Heart left ventricle (tissue), 16 donors: Measurements from ENCODE around the gene MCF2L. TPM values are rescaled to one million over a fixed set of nuclear protein-coding genes. Genes with fewer than 3 reads are reported as not detected.

Source experiments
- ATAC-seq, 4 donors: fragments of 200-7000 bp; cut with Tn5 transposase; one replicate each; pipeline ENCODE4 v1.9.1; 2020 to 2022; ENCODE audit warnings: moderate library complexity in 4 of 4, mild to moderate bottlenecking in 3 of 4, moderate number of reproducible peaks in 1 of 4
- DNase-seq, 5 donors: peaks; one replicate each; pipeline ENCODE4 v3.0.0-alpha.2; 2020
- H3K27ac ChIP-seq, 12 donors: fragments of 200-600 bp; sonication (generic) in 4 of 12; one replicate each; pipeline versions ENCODE4 v1.5.0 to v1.8.0; 2016 to 2022; ENCODE audit warnings: mild to moderate bottlenecking in 2 of 12
- H3K27me3 ChIP-seq, 9 donors: fragments of 200-600 bp; sonication (generic) in 2 of 9; one replicate each; pipeline versions ENCODE4 v1.5.1 to v1.8.0; 2016 to 2022; ENCODE audit warnings: mild to moderate bottlenecking in 3 of 9
- H3K36me3 ChIP-seq, 9 donors: fragments of 200-600 bp; sonication (generic) in 2 of 9; one replicate each; pipeline versions ENCODE4 v1.5.0 to v1.8.0; 2018 to 2022; ENCODE audit warnings: mild to moderate bottlenecking in 2 of 9
- H3K4me1 ChIP-seq, 12 donors: fragments of 200-600 bp; sonication (generic) in 4 of 12; one replicate each; pipeline versions ENCODE4 v1.5.0 to v1.8.0; 2016 to 2022; ENCODE audit warnings: mild to moderate bottlenecking in 3 of 12
- H3K4me3 ChIP-seq, 12 donors: fragments of 200-600 bp; sonication (generic) in 4 of 12; one replicate each; pipeline versions ENCODE4 v1.5.0 to v1.8.0; 2017 to 2022; ENCODE audit warnings: mild to moderate bottlenecking in 9 of 12, moderate library complexity in 4 of 12
- H3K9me3 ChIP-seq, 12 donors: fragments of 200-600 bp; sonication (generic) in 4 of 12; one replicate each; pipeline versions ENCODE4 v1.5.0 to v1.8.0; 2016 to 2022; ENCODE audit warnings: mild to moderate bottlenecking in 1 of 12
- POLR2A ChIP-seq, 2 donors: fragments of 450-650 bp; IDR thresholded peaks; one replicate each; pipeline ENCODE4 v1.6.1; 2017; ENCODE audit warnings: antibody characterized with exemption in 2 of 2, mild to moderate bottlenecking in 2 of 2, moderate library complexity in 2 of 2
- WGBS, 4 donors: extraction: QIAGEN DNeasy Blood & Tissue Kit in 2 of 4; methylation state at CpG; one replicate each; pipeline versions ENCODE4 v1.1.5 to v1.1.7; 2013 to 2018; 5-methylcytosine and 5-hydroxymethylcytosine counted together
- intact Hi-C, 10 donors: fragments of 100-400 bp; cut with DNase I; formaldehyde crosslinking; loops; one replicate each; pipeline versions ENCODE4 v1.11.1 to v1.14.2; 2022
- polyA plus RNA-seq, 2 donors: library from polyadenylated mRNA; stranded (reverse); fragments of 200-250 nt; gene quantifications; one replicate each; pipeline ENCODE4 v1.2.3, GENCODE V29; 2013
- total RNA-seq, 9 donors: library from RNA; depleted of rRNA in 2 of 9; stranded (reverse); fragments of >200 nt in 2 of 9; fragmentation: NEBNext Ultra II Directional in 3 of 9; extraction: Animal tissue kit (Norgen Biotek cat#: 25700) in 3 of 9; gene quantifications; one replicate each; pipeline versions ENCODE4 v1.1.0 to v1.2.4, GENCODE V29; 2016 to 2023
- TF ChIP-seq, protein P1 (sequence below), 12 donors: fragments of 200-600 bp; sonication (generic) in 4 of 12; IDR thresholded peaks; one replicate each; pipeline versions ENCODE4 v1.5.0 to v1.8.0; 2018 to 2022; ENCODE audit warnings: antibody characterized with exemption in 12 of 12, mild to moderate bottlenecking in 5 of 12
- donor health status: ischemic (EF 13 %, LVEDD 7.1; RV severe dilation, severe dysfunction).
- donor health status: healthy with polysubstance abuse.
- donor health status: DM: no; HTN: yes; CAD: no.
- donor health status: DM: no; HTN: no; CAD: no.
- donor health status: ischemic (EF 25% LVEDD 6.9; RV normal size, moderate dysfunction).
- donor health status: ischemic (EF 25% LVEDD 5.7; RV mildly dilated, moderate dysfunction).
- donor health status: healthy.
- donor health status: DM: yes; HTN: yes; CAD: no.
- donor health status: ischemic (EF 35%, LVEDD 5.7; RV mildly dilated, moderate dysfunction).
- donor health status: nonischemic (EF 11% LVEDD 7.7; RV severe dilation, severe dysfunction).
- donor health status: DM: yes; HTN: yes; CAD: no.
- donor health status: PGD.
- donor health status: ischemic (EF 29% LVEDD 5.4; RV normal size, mild dysfunction).
- donor health status: nonischemic (EF 23%, LVEDD 6.1; RV moderate dilation, normal function).

The MCF2L gene
- total and polyA plus RNA-seq, 11 donors = 26.0 to 61.0 (median 42.7) TPM

DNA sequence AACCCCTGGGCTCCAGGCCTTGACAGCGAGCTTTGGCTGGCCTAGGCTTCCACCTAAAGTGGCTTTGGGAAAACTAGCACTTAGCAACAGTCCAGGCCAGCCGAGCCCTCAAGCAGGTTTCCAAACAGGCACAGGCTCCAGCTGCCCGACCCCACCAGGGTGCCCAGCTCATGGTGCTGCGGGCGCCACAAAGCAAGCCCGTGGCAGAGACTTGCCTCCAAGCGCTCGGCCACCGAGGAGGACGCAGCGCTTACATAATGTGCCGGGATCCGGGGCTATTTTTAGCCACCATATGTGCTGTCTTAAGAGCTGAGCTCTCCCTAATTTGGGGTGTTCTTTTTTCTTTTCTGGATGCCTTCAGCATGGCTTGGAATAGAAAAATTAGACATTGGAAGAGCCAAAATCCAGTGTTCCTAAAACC is 80.5 kb downstream of the MCF2L start:
- peak overlapping the region in 2 of 12 donors; percentile 16 to 27 for H3K27ac ChIP-seq
- ATAC-seq (peak; percentile 47 to 68 (median 62)), DNase-seq (peak; percentile 42 to 70 (median 53))

DNA sequence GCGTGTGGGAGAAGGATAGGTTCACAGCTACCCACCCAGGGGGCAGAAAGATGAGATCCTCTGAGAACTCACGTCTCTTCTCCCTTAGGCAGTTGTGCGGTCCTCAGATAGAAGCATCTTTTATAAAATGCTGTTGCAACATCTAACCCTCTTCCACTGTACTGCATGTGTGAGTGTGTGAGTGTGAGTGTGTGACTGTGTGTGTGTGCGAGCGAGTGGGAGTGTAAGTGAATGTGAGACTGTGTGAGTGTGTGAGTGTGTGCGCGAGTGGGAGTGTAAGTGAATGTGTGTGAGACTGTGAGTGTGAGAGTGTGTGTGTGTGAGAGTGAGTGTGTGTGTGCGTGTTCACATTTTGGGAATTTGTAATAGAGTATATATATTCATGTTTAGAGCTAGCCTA is 81.0 kb downstream of the MCF2L start:
- Histone ChIP-seq H3K9me3 (no peaks in the 10 kb centered on the region), H3K36me3 (peaks cover 0 to 19% (median 4%) of the 10 kb centered on the region in 9 donors), H3K4me3 (no peak overlapping the region), H3K4me1 (peaks cover 0 to 42% (median 17%) of the 10 kb centered on the region in 12 donors), H3K27ac (peak overlapping the region in 1 of 12 donors; percentile 27), H3K27me3 (peaks cover 0 to 5% (median 0%) of the 10 kb centered on the region in 9 donors)
- 62 to 73% (median 65%) methylated on average over 8 of the region's 8 CpGs for WGBS, 4 donors
- intact Hi-C loops = no loop called here
- TF ChIP-seq, protein P1, sequence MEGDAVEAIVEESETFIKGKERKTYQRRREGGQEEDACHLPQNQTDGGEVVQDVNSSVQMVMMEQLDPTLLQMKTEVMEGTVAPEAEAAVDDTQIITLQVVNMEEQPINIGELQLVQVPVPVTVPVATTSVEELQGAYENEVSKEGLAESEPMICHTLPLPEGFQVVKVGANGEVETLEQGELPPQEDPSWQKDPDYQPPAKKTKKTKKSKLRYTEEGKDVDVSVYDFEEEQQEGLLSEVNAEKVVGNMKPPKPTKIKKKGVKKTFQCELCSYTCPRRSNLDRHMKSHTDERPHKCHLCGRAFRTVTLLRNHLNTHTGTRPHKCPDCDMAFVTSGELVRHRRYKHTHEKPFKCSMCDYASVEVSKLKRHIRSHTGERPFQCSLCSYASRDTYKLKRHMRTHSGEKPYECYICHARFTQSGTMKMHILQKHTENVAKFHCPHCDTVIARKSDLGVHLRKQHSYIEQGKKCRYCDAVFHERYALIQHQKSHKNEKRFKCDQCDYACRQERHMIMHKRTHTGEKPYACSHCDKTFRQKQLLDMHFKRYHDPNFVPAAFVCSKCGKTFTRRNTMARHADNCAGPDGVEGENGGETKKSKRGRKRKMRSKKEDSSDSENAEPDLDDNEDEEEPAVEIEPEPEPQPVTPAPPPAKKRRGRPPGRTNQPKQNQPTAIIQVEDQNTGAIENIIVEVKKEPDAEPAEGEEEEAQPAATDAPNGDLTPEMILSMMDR (IDR thresholded peaks at IDR 0.05) = no peak
- TF ChIP-seq POLR2A (IDR thresholded peaks at IDR 0.05) = no peak
- DNase-seq (peak in 1 of 5 donors; percentile 7), ATAC-seq (no peak)

More for the DNA sequence above, 80.5 kb downstream of the MCF2L start:
- H3K9me3 ChIP-seq = no peaks in the 10 kb centered on the region
- peaks cover 0 to 5% (median 0%) of the 10 kb centered on the region in 9 donors for H3K27me3 ChIP-seq
- peaks cover 0 to 45% (median 22%) of the 10 kb centered on the region in 12 donors for H3K4me1 ChIP-seq
- intact Hi-C loops = no loop called here
- H3K36me3 ChIP-seq = peaks cover 0 to 19% (median 4%) of the 10 kb centered on the region in 9 donors
- no peak overlapping the region for H3K4me3 ChIP-seq
- no peak for TF ChIP-seq POLR2A (IDR thresholded peaks at IDR 0.05)
- TF ChIP-seq, protein P1 (IDR thresholded peaks at IDR 0.05) = no peak
- 35 to 48% (median 39%) methylated on average over 12 to 13 of the region's 13 CpGs for WGBS, 4 donors

DNA sequence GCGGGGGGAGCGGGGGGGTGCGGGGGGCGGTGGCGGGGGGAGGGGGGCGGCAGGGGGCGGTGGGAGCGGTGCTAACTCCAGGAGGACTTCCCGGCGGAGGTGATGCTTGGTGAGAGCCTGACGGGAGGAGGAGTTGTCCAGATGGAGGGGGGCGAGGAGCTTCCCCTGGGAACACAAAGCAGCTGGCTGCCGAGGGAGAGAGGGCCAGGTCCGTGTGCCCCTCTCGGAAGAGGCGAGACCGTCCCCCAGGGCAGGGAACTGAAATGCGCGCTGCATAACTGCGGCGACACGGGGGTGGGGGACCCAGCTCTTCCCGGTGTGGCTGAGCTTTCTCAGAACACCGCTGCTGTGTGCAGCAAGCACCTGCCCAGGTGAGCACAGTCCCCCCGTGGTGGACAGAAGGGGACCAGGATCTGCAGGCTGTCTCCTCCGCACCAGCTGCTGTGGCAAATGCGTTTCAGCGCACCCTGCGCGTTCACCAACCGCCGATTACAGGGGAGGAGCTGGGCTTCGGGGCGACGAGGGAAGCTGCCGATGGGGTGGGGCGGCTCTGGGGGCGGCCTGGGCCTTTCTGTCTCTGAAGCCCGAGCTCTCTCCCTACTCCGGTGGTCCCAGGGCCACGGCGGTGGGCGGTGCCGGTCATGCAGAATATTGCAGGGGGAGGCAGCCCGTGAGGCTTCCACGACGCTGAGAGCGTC is 81.9 kb downstream of the MCF2L start:
- no peak for TF ChIP-seq POLR2A (IDR thresholded peaks at IDR 0.05)
- TF ChIP-seq, protein P1 (IDR thresholded peaks at IDR 0.05) = no peak
- DNase-seq (peak in 2 of 5 donors; percentile 21 to 58), ATAC-seq (no peak)
- Histone ChIP-seq H3K4me3 (peak overlapping the region in 3 of 12 donors; percentile 7 to 21 (median 10)), H3K9me3 (no peaks in the 10 kb centered on the region), H3K36me3 (peaks cover 0 to 17% (median 4%) of the 10 kb centered on the region in 9 donors), H3K4me1 (peaks cover 0 to 33% (median 12%) of the 10 kb centered on the region in 12 donors), H3K27me3 (peaks cover 0 to 5% (median 0%) of the 10 kb centered on the region in 9 donors), H3K27ac (no peak overlapping the region)
- intact Hi-C loops = no loop called here
- 41 to 66% (median 51%) methylated on average over 34 to 45 of the region's 48 CpGs for WGBS, 4 donors

DNA sequence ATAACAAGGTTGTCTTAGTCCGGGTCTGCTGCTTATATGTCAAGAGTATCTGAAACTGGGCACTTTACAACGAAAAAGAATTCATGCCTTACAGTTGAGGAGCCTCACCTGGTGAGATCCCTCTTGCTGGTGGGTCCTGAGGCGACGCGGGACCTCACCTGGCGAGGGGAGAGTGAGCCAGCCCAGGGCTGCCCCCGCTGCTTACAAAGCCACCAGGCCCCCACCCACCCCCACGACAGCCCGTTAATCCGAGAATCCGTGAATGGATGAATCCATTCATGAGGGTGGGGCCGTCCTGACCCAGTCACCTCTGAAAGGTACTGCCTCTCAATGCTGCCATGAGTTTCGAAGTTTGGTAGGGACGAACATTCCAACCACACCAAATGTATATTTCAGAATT is 82.6 kb downstream of the MCF2L start:
- no peak overlapping the region for H3K4me3 ChIP-seq
- peaks cover 0 to 5% (median 0%) of the 10 kb centered on the region in 9 donors for H3K27me3 ChIP-seq
- H3K9me3 ChIP-seq = no peaks in the 10 kb centered on the region
- 87 to 89% (median 88%) methylated on average over 11 to 14 of the region's 14 CpGs for WGBS, 4 donors
- H3K27ac ChIP-seq = no peak overlapping the region
- ATAC-seq (no peak), DNase-seq (peak in 1 of 5 donors; percentile 12)
- intact Hi-C loops = no loop called here
- peaks cover 0 to 12% (median 0%) of the 10 kb centered on the region in 9 donors for H3K36me3 ChIP-seq
- TF ChIP-seq, protein P1 (IDR thresholded peaks at IDR 0.05) = no peak
- TF ChIP-seq POLR2A (IDR thresholded peaks at IDR 0.05) = no peak
- H3K4me1 ChIP-seq = peaks cover 0 to 25% (median 11%) of the 10 kb centered on the region in 12 donors
